Activated CD8-positive, alpha-beta memory T cell treated with anti-CD3 and anti-CD28 coated beads for 36 hours (primary cell): Measurements from ENCODE around the gene UQCRH. TPM values are rescaled to one million over a fixed set of nuclear protein-coding genes. Genes with fewer than 3 reads are reported as not detected.
"Not testable (repeated sequence)": the region's sequence is repeated elsewhere in the genome, so short reads cannot be mapped to it uniquely, and the experiment has no call there.

Experiments used
- CTCF ChIA-PET: fragments of 350-600 bp; sonication (Branson Sonifier 250); formaldehyde crosslinking; loops from one replicate; lab custom pipeline; 2021; ENCODE audit warnings: antibody characterized with exemption; lab: Charles Lee
- POLR2A ChIA-PET: fragments of 350-600 bp; sonication (Branson Sonifier 250); formaldehyde crosslinking; loops from one replicate; lab custom pipeline; 2021; ENCODE audit warnings: antibody characterized with exemption; lab: Charles Lee
- total RNA-seq, 2 experiments: library from RNA; stranded (reverse); gene quantifications; one replicate each; pipeline ENCODE4 v1.2.3, GENCODE V29; 2021

The UQCRH gene
- total RNA-seq, 2 experiments from 2014 or later = 393 to 395 TPM

DNA sequence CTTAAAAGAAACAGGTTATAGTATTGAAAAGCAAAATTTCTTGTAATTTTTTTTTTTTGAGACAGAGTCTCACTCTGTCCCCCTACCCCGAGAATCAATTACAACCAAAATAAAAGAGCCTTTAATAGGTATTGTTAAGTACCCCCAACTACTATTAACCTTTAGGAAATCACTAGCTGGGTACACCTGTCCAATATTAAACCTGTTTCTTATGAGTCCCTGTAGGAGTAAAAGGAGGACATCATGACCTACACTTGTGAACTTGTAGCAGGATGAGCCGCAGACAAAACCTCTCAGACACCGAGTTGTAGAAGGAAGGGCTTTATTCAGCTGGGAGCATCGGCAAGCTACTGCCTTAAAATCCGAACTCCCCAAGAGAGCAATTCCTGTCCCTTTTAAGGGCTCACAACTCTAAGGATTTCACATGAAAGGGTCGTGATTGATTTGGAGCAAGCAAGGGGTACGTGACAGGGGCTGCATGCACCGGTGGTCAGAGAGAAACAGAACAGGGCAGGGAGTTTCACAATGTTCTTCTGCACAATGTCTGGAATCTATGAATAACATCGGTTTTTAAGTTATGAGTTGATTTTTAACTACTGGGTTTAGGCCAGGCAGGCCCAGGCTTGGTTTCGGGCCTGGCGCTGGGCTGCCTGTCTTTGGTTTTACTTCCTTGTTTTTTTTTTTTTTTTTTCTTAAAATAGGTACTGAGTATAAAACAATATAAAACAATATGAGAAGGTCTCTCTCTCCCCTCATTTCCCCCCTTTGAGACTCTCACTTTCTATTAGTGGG, 22.0 kb downstream of the UQCRH start:
- CTCF ChIA-PET, POLR2A ChIA-PET: not testable (repeated sequence)

DNA sequence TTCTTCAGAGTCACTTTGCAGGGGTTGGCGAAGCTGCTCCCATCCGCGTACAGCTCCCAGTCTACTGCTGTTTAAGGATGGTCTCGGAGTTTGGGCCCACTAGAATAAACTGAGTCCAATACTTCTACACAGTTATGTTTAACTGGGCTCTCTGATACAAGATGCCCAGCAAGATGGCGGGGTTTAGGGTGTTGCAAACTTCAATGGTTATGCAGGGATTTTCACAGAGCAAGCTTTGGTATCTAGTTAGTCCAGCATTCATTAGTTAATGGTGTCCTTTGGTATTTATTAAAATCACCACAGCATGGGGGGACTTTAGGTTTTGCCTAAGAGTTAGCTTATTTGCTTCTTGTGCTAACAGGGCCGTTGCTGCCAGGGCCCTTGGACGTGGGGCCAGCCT, 24.7 kb downstream of the UQCRH start:
- POLR2A ChIA-PET = not testable (repeated sequence)
- CTCF ChIA-PET = interaction anchor here (1.8 kb wide), 1 partner anchor 12 kb away, joined by 4 read pairs; no protein-coding TSS in a partner anchor

DNA sequence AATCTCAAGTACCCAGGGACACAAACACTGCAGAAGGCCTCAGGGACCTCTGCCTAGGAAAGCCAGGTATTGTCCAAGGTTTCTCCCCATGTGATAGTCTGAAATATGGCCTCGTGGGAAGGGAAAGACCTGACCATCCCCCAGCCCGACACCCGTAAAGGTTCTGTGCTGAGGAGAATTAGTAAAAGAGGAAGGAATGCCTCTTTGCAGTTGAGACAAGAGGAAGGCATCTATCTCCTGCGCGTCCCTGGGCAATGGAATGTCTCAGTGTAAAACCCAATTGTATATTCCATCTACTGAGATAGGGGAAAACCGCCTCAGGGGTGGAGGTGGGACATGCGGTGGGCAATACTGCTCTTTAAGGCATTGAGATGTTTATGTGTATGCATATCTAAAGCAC, 26.3 kb downstream of the UQCRH start:
- POLR2A ChIA-PET, CTCF ChIA-PET: not testable (repeated sequence)

DNA sequence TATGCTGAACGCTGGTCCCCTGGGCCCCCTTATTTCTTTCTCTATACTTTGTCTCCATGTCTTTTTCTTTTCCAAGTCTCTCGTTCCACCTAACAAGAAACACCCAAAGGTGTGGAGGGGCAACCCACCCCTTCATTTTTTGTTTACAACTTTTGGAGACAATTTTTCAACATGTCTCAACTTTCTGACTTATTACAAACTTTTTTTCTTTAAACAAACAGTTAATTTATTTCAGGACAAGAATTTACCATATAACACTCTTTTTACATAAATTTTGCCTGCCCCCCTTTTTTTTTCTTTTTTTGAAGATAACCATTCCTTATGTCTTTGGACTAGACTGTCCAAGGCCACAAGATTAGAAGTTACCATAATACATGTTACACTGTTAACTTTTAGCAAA, 26.9 kb downstream of the UQCRH start:
- POLR2A ChIA-PET, CTCF ChIA-PET: not testable (repeated sequence)

DNA sequence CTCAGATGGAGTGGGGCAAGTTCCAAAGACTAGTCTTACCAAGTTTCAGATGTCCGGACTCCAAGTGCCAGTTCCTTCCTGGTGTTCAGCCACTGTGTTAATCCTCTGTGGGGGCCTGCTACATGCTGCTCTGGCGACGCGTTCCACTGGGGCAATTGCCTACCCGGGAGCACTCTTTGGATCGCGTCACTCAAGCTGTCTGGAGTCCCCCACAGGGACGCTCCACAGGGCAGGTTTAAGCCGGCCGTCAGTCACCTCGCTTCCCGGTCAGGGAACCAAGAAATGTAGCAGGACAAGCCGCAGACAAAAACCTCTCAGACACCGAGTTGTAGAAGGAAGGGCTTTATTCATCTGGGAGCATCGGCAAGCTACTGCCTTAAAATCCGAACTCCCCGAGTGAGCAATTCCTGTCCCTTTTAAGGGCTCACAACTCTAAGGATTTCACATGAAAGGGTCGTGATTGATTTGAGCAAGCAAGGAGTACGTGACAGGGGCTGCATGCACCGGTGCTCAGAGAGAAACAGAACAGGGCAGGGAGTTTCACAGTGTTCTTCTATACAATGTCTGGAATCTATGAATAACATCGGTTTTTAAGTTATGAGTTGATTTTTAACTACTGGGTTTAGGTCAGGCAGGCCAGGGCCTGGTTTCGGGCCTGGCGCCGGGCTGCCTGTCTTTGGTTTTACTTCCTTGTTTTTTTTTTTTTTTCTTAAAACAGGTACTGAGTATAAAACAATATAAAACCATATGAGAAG, 28.5 kb downstream of the UQCRH start:
- CTCF ChIA-PET = interaction anchor here (0.6 kb wide), 1 partner anchor 232 kb away, joined by 3 read pairs; no protein-coding TSS in a partner anchor

DNA sequence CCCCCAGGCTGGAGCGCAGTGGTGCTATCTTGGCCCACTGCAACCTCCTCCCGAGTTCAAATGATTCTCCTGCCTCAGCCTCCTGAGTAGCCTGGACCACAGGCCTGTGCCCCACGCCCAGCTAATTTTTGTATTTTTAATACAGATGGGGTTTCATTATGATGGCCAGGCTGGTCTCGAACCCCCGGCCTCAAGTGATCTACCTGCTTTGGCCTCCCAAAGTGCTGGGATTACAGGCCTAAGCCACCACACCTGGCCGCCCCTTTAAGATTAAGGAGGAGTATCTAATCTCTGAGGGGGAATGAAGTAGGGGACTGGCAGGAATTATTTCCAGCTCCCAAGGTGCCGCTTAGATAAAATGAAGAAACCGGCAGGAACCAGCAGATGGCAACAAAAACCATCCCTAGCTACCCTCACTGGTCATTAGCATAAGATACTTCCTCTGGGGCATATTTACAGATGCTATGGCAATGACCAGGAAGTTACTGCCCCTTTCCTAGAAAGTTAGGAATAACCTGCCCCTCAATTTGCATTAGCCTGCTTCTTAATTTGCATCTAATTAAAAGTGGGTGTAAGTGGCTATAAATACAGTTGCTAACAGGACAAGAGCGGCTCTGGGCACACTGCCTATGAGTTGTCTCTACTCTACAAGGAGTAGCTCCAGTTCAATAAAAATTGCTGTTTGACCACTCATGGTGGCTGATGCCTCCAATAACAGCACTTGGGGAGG, 30.0 kb downstream of the UQCRH start:
- ChIA-PET CTCF (no interaction called here), POLR2A (no interaction called here)

More for the DNA sequence above, 28.5 kb downstream of the UQCRH start:
- POLR2A ChIA-PET = not testable (repeated sequence)

DNA sequence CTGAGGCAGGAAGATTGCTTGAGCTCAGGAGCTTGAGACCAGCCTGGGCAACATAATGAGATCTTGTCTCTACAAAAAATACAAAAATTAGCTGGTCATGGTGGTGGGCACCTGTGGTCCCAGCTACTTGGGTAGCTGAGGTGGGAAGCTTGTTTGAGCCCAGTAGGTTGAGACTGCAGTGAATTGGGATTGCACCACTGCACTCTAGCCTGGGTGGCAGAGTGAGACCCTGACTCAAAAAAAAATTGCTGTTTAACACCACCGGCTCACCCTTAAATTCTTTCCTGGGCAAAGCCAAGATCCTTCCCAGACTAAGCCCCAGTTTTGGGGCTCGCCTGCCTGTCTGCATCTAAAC, 30.5 kb downstream of the UQCRH start:
- ChIA-PET CTCF (no interaction called here), POLR2A (no interaction called here)

DNA sequence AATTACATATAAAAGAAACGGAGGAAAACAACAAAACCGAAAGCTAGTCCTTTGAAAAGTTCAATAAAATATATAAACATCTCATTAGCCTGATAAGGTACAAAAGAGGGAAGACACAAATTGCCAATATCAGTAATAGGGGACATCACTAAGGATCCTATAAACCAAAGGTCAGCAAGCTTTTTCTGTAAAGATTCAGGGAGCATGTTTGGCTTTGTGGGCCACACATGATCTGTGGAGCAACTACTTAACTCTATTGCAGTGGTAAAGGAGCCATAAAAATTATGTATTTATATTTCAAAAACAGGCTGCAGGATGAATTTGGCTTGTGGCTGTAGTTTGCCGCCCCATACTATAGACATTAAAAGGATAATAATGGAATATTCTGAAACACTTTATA, 31.6 kb downstream of the UQCRH start:
- CTCF ChIA-PET = interaction anchor here (0.6 kb wide), 1 partner anchor 11 kb away, joined by 3 read pairs; no protein-coding TSS in a partner anchor
- POLR2A ChIA-PET = no interaction called here

DNA sequence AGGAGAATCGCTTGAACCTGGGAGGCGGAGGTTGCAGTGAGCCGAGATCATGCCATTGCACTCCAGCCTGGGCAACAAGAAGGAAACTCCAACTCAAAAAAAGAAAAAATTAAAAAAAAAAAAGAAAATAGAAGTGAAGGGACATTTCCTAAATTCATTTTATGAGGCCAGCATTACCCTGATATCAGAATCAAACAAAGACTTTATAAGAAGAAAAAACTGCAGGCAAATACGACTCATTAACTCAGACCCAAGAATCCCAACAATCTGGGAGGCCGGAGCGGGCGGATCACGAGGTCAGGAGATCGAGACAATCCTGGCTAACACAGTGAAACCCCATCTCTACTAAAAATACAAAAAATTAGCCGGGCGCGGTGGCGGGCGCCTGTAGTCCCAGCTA, 33.9 kb downstream of the UQCRH start:
- CTCF ChIA-PET = interaction anchor here (1.2 kb wide), 1 partner anchor 135 kb away, joined by 5 read pairs; no protein-coding TSS in a partner anchor
- POLR2A ChIA-PET = interaction anchor here (0.6 kb wide), 1 partner anchor 34 kb away, joined by 3 read pairs; the partner anchor contains the start of genes LRRC41 and UQCRH

DNA sequence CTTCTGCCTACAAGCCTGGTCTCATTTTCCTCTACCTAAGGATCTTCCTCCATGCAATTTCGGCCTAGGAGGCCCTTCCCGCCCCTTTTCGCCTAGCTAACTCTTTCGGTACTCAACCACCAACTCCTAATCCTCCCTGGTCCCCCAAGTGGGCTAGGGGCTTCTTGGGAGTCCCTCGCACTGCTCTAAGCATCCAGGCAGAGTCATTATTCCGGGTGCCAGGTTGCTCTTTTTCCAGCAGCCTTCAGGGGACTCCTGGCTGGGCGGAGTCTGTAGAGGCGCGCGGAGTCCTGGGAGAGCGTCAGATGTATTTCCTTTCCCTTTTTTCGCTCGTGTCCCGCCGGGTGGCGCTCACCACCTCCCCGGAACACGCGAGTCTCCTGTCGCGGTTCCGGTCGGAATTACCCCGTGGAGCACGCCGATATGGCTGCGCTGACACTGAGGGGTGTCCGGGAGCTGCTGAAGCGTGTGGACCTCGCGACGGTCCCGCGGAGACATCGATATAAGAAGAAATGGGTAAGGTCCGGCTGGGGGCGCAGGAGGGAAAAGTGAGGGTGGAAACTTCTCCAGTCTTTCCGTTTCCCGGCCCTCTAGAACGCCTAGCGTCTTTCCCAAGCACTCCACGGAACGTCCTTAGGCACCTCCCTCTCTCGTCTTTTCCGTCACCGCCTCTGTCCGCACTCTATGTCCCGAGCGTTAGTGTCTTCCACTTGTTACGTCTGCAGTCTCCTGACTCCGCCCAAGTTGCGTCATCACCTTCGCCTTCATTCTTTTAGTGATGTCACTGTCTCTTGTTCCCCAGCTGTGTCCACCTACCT, 37.1 kb downstream of the UQCRH start, which contains the start of gene NSUN4:
NSUN4 (plus strand) TSS at position 404 of the 818 bp plus-strand sequence; CDS start at position 424, 20 bp downstream.
- POLR2A ChIA-PET = interaction anchor here (0.6 to 1.1 kb wide), 5 partner anchors 21 to 1326 kb away, joined by 3 to 12 read pairs (median 4); partner anchors contain the start of genes LRRC41 and UQCRH
- CTCF ChIA-PET = interaction anchor here (0.7 to 3.0 kb wide), 6 partner anchors 9 to 218 kb away, joined by 3 to 12 read pairs (median 4); partner anchors contain the start of genes LRRC41 and UQCRH

DNA sequence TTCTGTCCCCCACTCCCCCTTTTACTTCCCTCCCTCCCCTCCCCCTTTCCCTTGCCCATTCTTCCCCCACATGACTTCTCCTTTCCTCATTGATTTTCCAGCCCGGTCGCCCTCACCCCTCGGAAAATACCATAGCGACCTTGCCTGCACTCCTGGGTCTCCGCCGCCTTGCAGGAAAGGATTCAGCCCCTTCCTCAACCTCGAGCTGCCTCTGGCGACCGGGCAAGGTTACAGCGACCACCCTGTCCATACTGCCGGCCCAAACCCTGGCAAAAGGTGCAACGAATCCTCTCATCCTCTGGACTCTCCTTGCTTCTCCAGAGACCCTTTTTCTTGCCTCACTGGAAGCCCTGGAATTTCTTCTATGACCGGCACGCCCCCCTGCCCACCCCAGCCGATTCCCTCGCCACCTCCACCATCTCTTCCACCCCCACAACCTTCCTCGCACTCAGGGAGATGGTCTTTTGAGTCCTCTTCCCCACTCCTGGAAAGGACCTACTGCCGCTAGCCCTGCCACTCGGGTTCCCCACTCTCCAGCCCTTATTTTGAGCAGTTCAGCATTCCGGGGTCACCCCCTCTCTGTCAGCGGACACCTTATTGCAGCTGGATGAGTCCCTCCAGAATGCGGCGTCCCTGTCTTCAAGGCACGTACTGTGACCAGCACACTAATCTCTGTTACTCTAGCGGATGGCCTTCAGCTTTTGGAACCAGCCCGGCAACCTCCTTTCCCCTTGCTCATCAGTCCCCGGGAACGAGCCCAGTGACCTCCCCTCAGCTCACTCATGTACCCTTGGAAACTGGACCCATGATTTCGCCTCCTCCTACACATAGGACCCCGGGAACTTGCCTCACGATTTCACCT, 38.0 kb downstream of the UQCRH start:
- POLR2A ChIA-PET = interaction anchor here (0.9 to 1.1 kb wide), 2 partner anchors 20 to 38 kb away, joined by 3 to 4 read pairs; partner anchors contain the start of genes LRRC41 and UQCRH
- CTCF ChIA-PET = interaction anchor here (0.9 to 3.0 kb wide), 2 partner anchors 38 to 40 kb away, joined by 3 to 12 read pairs; partner anchors contain the start of genes LRRC41 and UQCRH

DNA sequence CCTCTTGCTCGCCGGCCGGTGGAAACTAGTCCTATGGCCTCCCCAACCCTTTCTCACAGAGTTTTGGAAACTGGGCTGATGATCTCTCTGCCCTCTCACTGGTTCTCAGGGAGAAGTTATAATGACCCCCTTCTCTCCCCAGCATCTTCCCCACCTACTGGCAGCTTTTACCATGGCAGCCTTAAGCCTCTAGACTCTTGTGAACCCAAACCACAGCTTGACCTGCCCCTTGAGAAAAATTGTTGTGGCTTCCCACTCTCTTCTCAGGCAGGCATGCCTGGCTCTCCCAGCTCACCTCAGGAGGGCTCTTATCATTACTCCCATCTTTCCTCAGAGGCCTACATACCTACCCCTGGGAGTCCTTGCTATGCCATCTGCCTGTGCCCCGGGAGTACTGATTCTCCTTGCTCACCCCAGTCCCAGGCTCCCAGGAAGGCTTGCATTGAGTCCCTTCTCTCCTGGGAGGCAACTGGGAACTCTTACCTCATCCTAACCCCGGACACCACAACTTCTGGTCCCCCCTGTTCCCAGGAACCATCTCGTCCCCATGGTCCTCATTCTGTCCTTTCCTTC, 38.7 kb downstream of the UQCRH start:
- CTCF ChIA-PET = no interaction called here
- POLR2A ChIA-PET = no interaction called here

DNA sequence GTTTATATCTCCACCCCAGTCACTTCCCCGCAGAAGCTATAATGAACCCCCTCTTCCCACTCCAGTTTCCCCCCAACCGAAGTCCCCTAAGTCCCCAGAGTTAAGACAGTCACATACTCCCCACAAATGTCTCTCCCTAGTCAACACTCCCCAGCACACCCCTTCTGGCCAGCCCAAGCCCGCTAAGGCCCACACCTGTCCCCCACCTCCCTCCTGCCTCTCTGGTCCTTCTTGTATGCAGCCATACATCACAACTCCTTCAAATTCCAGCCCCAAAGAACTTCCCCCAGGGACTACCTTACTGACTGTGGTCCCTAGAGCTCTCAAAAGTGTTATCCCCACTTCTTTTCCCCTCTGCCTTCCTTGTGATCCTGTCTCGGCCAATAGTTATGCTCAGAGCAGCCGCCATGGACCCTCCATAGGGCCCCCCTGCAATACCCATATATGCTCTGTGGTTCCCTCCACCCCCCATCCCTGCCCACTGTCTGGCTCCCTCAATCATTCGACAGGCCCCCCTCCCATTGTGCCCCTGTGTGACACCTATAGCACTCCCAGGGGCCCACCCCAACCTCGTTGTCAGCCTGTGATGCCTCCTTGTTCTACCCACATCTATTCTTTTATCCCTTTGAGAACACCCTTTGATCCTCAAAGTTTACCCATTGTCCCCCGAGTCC, 39.3 kb downstream of the UQCRH start:
- ChIA-PET CTCF (no interaction called here), POLR2A (no interaction called here)

DNA sequence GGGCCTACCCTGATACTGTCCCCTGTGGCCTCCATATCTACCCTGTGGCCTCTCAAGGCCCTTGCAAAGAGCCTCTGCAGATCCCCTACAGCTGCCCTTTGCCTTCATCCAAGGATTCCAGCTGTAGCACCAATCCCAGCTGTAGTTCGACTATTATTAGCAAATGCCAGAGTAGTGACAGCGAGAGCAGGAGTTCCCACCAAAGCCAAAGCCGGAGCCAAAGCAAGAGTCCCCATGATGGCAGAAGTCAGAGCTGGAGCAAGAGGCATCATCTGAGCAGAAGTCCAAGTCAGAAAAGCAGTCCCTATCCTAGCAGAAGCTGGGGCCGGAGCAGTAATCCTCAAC, 39.8 kb downstream of the UQCRH start:
- CTCF ChIA-PET = no interaction called here
- POLR2A ChIA-PET = no interaction called here

DNA sequence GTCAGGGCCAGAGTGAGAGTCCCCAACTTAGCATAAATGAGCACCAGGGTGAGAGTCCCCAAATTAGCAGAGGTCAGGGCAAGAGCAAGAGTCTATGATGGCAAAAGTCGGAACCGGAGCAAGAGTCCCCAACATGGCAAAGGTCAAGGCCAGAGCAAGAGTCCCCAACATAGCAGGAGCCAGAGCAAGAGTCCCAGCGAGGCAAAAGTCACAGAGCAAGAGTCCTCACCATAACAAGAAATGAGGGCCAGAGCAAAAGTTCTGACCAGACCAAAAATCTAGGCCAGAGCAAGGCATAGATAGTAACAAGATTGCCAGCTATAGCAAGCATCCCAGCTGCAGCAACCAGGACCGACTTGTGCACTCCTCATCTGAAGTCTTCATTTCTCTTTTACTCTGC, 40.2 kb downstream of the UQCRH start:
- CTCF ChIA-PET = no interaction called here
- POLR2A ChIA-PET = no interaction called here

DNA sequence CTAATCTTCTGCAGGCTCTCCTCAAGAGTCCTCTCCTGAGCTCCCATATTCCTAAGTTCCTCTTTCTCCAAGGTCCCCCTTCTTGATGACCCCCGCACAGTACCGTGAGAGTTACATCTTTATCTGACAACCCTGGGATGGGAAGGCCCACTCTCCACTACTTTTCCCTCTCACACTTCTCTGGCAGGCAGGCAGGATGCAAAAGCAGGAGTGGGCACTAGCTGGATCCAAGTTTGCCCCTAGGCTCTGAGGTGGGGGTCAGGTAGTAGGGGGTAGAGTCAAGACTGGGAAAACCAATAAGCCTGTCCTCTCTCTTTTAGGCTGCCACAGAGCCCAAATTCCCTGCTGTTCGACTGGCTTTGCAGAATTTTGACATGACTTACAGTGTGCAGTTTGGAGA, 41.0 kb downstream of the UQCRH start:
- CTCF ChIA-PET = interaction anchor here (0.6 to 0.8 kb wide), 2 partner anchors 41 to 59 kb away, joined by 3 read pairs; partner anchors contain the start of genes LRRC41 and UQCRH

DNA sequence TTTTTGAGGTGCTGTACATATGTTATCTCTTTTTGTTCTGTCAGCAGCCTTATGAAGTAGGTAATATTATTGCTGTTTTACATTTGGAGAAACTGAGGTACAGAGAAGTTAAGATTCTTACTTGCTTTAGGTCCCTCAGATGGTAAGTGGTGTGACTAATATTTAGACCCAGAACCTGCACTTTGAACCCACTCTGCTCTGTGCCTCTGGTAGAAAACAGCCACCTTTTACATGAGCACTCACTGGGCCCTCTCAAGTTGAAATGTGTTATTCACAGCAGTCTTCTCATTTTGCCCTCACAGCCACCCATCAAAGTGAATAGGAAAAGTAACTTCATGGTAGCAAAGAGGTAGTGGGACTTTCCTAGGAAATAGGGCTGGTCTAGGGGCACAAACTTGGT, 41.8 kb downstream of the UQCRH start:
- CTCF ChIA-PET = interaction anchor here (0.8 kb wide), 1 partner anchor 41 kb away, joined by 3 read pairs; the partner anchor contains the start of genes LRRC41 and UQCRH
- POLR2A ChIA-PET = no interaction called here

More for the DNA sequence above, 41.0 kb downstream of the UQCRH start:
- POLR2A ChIA-PET = no interaction called here
